PC-9 (cell line): ENCODE data around the gene VPS8. TPM values are rescaled to one million over a fixed set of nuclear protein-coding genes. Genes with fewer than 3 reads are reported as not detected.
A peak's percentile ranks its signal among the peaks of the same experiment; 100 is the strongest.

Experiments
- BruUV-seq: library from RNA; stranded (reverse); fragments of 400-500 nt; replicated peaks from 2 replicates; lab custom pipeline; 2021; lab: Mats Ljungman, UMichigan
- CTCF ChIA-PET: fragments of 300-600 bp; sonication (Branson Sonifier 250); formaldehyde crosslinking; loops from one replicate; lab custom pipeline; 2022; ENCODE audit warnings: antibody characterized with exemption; lab: Charles Lee
- POLR2A ChIA-PET: fragments of 300-600 bp; sonication (Branson Sonifier 250); formaldehyde crosslinking; loops from one replicate; lab custom pipeline; 2022; ENCODE audit warnings: antibody characterized with exemption; ENCODE audit not compliant: unreplicated experiment; lab: Charles Lee
- DNase-seq, 2 experiments: peaks; one replicate each; pipeline versions ENCODE4 v3.0.0 to v3.0.0-alpha.2; 2015 to 2022; ENCODE audit warnings: mixed read lengths in 1 of 2
- H2AFZ ChIP-seq: fragments of 200-600 bp; sonication (generic); 2 replicates; pipeline ENCODE4 v1.8.1; 2017; ENCODE audit warnings: antibody characterized with exemption
- H3F3A ChIP-seq: fragments of 200-600 bp; sonication (generic); 2 replicates; pipeline ENCODE4 v1.8.1; 2017; ENCODE audit warnings: antibody characterized with exemption, mild to moderate bottlenecking, low read depth; ENCODE audit not compliant: insufficient read depth
- H3K27ac ChIP-seq: fragments of 200-600 bp; sonication (generic); 2 replicates; pipeline ENCODE4 v1.6.1; 2016; ENCODE audit warnings: mixed run types
- H3K27me3 ChIP-seq: fragments of 200-600 bp; sonication (generic); 2 replicates; pipeline ENCODE4 v1.6.1; 2016; ENCODE audit warnings: low read depth, mixed run types; ENCODE audit not compliant: insufficient read depth
- H3K36me3 ChIP-seq: fragments of 200-600 bp; sonication (generic); 2 replicates; pipeline ENCODE4 v1.6.1; 2016; ENCODE audit warnings: low read depth, mixed run types
- H3K4me1 ChIP-seq: fragments of 200-600 bp; sonication (generic); replicated peaks from 2 replicates; pipeline ENCODE4 v1.6.1; 2016; ENCODE audit warnings: mixed run types; ENCODE audit not compliant: insufficient read depth
- H3K4me2 ChIP-seq: fragments of 200-600 bp; sonication (generic); 2 replicates; pipeline ENCODE4 v1.6.1; 2017; ENCODE audit warnings: mixed run types
- H3K4me3 ChIP-seq: fragments of 200-600 bp; sonication (generic); 2 replicates; pipeline ENCODE4 v1.6.1; 2016; ENCODE audit warnings: mixed run types
- H3K79me2 ChIP-seq: fragments of 200-600 bp; sonication (generic); 2 replicates; pipeline ENCODE4 v1.6.1; 2017; ENCODE audit warnings: low read depth, mixed run types
- H3K9me2 ChIP-seq: fragments of 200-600 bp; sonication (generic); 2 replicates; pipeline ENCODE4 v1.8.1; 2017; ENCODE audit warnings: mild to moderate bottlenecking; ENCODE audit not compliant: insufficient read depth
- H3K9me3 ChIP-seq: fragments of 200-600 bp; sonication (generic); 2 replicates; pipeline ENCODE4 v1.8.1; 2016; ENCODE audit warnings: low read depth; ENCODE audit not compliant: insufficient read depth
- H4K20me1 ChIP-seq: fragments of 200-600 bp; sonication (generic); 2 replicates; pipeline ENCODE4 v1.8.1; 2017; ENCODE audit not compliant: insufficient read depth
- EZH2 ChIP-seq: fragments of 200-600 bp; sonication (generic); IDR thresholded peaks from 2 replicates; pipeline ENCODE4 v1.8.0; 2017; ENCODE audit warnings: antibody characterized with exemption, low read depth
- intact Hi-C: fragments of 100-400 bp; cut with micrococcal nuclease; formaldehyde crosslinking; loops from one replicate; pipeline ENCODE4 v1.10.0; 2022; ENCODE audit not compliant: unreplicated experiment
- total RNA-seq: library from RNA; stranded (reverse); gene quantifications from 2 replicates; pipeline ENCODE4 v1.2.3, GENCODE V29; 2021
- TF ChIP-seq, protein P1 (sequence below): fragments of 200-600 bp; sonication (generic); conservative IDR thresholded peaks from 2 replicates; pipeline ENCODE4 v1.6.1; 2017; ENCODE audit warnings: mixed run types, antibody characterized with exemption, mild to moderate bottlenecking, moderate library complexity

The VPS8 gene
- total RNA-seq, 1 experiment from 2014 or later: 80.8 TPM

DNA sequence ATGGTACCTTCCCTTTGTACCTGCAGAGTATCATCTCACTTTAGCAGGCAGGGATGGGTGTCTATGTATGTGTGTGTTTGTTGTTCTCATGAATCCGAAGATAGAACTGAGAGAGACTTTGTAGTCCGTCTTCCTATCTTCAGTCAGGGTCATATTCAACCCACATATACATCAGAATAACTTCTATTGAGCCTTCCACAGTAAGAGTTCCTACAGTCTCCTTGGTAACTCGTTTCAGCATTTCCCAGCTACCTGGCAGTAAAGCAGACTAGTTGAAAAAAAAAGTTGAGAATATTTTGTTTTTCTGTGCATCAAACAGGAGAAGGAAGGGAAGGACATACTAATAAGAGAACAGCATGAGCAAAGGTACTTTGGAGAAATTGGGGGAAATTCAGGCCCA lies 106.8 kb downstream of the VPS8 start:
- Histone ChIP-seq H3K27me3 (no peaks in the 10 kb centered on the region), H3K4me2 (no peak overlapping the region), H3K9me3 (no peaks in the 10 kb centered on the region), H3K4me1 (no peaks in the 10 kb centered on the region), H3K4me3 (no peak overlapping the region), H4K20me1 (no peaks in the 10 kb centered on the region), H3K79me2 (no peaks in the 10 kb centered on the region), H3K9me2 (no peaks in the 10 kb centered on the region), H3F3A (no peaks in the 10 kb centered on the region), H3K27ac (no peak overlapping the region), H2AFZ (no peak overlapping the region), H3K36me3 (0 out of 2 replicates have a peak, but pooled peaks cover 10% of the 10 kb centered on the region)
- ChIA-PET POLR2A (no interaction called here), CTCF (no interaction called here)
- BruUV-seq: no TSS peak
- no peak for DNase-seq
- intact Hi-C loops: no loop called here
- TF ChIP-seq, protein P1, sequence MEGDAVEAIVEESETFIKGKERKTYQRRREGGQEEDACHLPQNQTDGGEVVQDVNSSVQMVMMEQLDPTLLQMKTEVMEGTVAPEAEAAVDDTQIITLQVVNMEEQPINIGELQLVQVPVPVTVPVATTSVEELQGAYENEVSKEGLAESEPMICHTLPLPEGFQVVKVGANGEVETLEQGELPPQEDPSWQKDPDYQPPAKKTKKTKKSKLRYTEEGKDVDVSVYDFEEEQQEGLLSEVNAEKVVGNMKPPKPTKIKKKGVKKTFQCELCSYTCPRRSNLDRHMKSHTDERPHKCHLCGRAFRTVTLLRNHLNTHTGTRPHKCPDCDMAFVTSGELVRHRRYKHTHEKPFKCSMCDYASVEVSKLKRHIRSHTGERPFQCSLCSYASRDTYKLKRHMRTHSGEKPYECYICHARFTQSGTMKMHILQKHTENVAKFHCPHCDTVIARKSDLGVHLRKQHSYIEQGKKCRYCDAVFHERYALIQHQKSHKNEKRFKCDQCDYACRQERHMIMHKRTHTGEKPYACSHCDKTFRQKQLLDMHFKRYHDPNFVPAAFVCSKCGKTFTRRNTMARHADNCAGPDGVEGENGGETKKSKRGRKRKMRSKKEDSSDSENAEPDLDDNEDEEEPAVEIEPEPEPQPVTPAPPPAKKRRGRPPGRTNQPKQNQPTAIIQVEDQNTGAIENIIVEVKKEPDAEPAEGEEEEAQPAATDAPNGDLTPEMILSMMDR: no peak
- no peak for TF ChIP-seq EZH2

- Histone ChIP-seq H4K20me1 (no peaks in the 10 kb centered on the region; the same call in 1 of the 2 replicates), H3K9me2 (no peaks in the 10 kb centered on the region), H3K4me2 (no peak overlapping the region), H3K79me2 (no peaks in the 10 kb centered on the region), H3F3A (no peaks in the 10 kb centered on the region), H2AFZ (no peak overlapping the region), H3K9me3 (no peaks in the 10 kb centered on the region), H3K27me3 (no peaks in the 10 kb centered on the region), H3K36me3 (0 out of 2 replicates have a peak, but pooled peaks cover 10% of the 10 kb centered on the region), H3K27ac (no peak overlapping the region), H3K4me3 (no peak overlapping the region), H3K4me1 (no peaks in the 10 kb centered on the region)
- DNase-seq: no peak
- ChIA-PET POLR2A (no interaction called here), CTCF (no interaction called here)
- intact Hi-C loops: no loop called here
- TF ChIP-seq EZH2: no peak
- TF ChIP-seq, protein P1: no peak
- BruUV-seq: no TSS peak
Observed at GRCh38 chr3:184919651-184920050, 107.7 kb downstream of the VPS8 start.

DNA sequence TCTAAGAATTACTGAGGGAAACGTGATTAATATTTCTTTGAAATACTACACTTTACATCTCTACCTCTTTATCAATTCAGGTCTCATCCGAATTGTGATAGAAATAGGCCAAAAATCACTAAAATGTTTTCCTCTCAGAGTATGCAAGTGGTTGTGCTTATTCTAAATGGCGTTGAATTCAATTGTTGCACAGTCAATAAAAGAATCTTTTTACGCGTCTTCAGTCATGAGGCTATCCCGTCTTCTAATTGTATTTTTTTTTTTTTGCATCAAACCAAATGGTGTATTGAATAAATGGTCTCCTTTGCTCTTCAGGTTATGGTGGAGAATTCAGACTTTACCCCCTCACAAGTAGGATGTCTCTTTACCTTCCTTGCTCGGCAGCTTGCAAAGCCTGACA lies 112.6 kb downstream of the VPS8 start:
- H3K4me1 ChIP-seq: no peaks in the 10 kb centered on the region
- no peaks in the 10 kb centered on the region for H3F3A ChIP-seq
- H2AFZ ChIP-seq: no peak overlapping the region
- peak in 1 of 2 experiments; percentile 22 for DNase-seq
- intact Hi-C loops: no loop called here
- no peak overlapping the region for H3K4me3 ChIP-seq
- no peaks in the 10 kb centered on the region for H3K27me3 ChIP-seq
- H3K9me2 ChIP-seq: no peaks in the 10 kb centered on the region
- 0 out of 2 replicates have a peak, but pooled peaks cover 13% of the 10 kb centered on the region for H3K36me3 ChIP-seq
- no peaks in the 10 kb centered on the region; the same call in 1 of the 2 replicates for H4K20me1 ChIP-seq
- no peak overlapping the region for H3K4me2 ChIP-seq
- CTCF ChIA-PET: no interaction called here
- no TSS peak for BruUV-seq
- H3K79me2 ChIP-seq: no peaks in the 10 kb centered on the region
- no peak for TF ChIP-seq EZH2
- TF ChIP-seq, protein P1: no peak
- POLR2A ChIA-PET: no interaction called here
- no peaks in the 10 kb centered on the region for H3K9me3 ChIP-seq
- H3K27ac ChIP-seq: no peak overlapping the region
